Measurements from ENCODE around the gene RAB11B.
"Not testable (repeated sequence)": the region's sequence is repeated elsewhere in the genome, so short reads cannot be mapped to it uniquely, and the experiment has no call there.

RAB11B gene

DNA sequence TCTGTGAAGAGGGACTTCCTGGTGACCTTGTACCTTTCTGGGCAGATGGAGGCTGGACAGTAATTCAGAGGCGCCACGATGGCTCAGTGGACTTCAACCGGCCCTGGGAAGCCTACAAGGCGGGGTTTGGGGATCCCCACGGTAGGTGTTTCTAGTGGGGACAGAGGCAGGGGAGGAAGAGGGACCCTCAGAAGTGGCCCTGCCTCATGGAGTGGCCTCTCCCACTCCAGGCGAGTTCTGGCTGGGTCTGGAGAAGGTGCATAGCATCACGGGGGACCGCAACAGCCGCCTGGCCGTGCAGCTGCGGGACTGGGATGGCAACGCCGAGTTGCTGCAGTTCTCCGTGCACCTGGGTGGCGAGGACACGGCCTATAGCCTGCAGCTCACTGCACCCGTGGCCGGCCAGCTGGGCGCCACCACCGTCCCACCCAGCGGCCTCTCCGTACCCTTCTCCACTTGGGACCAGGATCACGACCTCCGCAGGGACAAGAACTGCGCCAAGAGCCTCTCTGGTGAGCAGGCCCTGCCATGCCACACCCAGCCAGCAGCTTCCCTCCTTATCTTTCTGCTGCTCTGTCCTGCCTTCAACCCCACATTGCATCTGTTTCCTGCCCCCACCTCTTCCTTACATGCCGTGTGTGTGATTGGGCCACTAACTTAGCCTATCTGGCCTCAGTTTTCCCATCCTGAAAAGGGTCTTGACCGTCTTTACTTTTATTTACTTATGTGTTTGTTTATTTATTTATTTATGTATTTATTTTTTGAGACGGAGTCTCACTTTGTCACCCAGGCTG, 19.0 kb upstream of the RAB11B start:
- DNase-seq: no peak

DNA sequence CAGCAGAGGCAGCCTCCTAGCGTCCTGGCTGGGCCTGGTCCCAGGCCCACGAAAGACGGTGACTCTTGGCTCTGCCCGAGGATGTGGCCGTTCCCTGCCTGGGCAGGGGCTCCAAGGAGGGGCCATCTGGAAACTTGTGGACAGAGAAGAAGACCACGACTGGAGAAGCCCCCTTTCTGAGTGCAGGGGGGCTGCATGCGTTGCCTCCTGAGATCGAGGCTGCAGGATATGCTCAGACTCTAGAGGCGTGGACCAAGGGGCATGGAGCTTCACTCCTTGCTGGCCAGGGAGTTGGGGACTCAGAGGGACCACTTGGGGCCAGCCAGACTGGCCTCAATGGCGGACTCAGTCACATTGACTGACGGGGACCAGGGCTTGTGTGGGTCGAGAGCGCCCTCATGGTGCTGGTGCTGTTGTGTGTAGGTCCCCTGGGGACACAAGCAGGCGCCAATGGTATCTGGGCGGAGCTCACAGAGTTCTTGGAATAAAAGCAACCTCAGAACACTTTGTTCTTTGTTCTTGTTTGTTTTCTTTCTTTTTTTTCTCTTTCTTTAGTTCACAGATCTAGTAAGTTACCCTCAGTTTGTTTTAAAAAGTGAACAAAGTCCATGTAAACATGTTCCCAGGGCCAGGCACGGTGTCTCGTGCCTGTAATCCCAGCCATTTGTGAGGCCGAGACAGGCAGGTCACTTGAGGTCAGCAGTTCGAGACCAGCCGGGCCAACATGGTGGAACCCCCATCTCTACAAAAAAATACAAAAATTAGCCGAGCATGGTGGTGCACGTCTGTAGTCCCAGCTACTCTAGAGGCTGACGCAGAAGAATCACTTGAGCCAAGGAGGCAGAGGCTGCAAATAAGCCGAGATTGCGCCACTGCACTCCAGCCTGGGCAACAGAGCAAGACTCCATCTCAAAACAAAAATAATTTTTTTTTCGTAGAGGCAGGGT, 16.0 kb upstream of the RAB11B start:
- DNase-seq: no peak

GRCh38 chr19:8375766-8376165, 14.4 kb upstream of the RAB11B start:
- not testable (repeated sequence) for DNase-seq

GRCh38 chr19:8376373-8376974, 13.7 kb upstream of the RAB11B start:
- not testable (repeated sequence) for DNase-seq

- no peak for DNase-seq
Observed at GRCh38 chr19:8377598-8377997, 12.6 kb upstream of the RAB11B start.

DNA sequence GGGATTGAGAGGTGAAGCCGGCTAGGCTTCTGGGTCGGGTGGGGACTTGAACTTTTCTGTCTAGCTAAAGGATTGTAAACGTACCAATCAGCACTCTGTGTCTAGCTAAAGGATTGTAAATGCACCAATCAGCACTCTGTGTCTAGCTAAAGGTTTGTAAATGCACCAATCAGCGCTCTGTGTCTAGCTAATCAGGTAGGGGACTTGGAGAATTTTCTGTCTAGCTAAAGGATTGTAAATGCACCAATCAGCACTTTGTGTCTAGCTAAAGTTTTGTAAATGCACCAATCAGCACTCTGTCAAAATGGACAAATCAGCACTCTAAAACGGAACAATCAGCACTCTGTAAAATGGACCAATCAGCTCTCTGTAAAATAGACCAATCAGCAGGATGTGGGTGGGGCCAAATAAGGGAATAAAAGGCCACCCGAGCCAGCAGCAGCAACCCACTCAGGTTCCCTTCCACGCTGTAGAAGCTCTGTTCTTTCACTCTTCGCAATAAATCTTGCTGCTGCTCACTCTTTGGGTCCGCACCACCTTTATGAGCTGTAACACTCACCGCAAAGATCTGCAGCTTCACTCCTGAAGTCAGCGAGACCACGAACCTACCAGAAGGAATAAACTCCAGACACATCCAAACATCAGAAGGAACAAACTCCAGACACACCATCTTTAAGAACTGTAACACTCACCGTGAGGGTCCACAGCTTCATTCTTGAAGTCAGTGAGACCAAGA, 10.8 kb upstream of the RAB11B start:
- DNase-seq: not testable (repeated sequence)

DNA sequence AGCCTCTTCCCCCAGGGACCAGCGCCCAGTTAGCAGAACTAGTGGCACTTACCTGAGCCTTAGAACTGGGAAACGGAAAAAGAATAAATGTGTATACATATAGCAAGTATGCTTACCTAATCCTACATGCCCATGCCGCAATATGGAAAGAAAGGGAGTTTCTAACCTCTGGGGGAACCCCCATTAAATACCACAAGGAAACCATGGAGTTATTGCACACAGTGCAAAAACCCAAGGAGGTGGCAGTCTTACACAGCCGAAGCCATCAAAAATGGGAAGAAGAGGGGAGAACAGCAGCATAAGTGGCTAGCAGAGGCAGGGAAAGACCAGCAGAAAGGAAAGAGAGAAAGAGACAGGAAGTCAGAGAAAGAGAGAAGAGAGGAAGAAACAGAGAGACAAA, 5.6 kb upstream of the RAB11B start:
- DNase-seq: not testable (repeated sequence)

GRCh38 chr19:8385103-8385502, 5.1 kb upstream of the RAB11B start:
- DNase-seq: not testable (repeated sequence)

DNA sequence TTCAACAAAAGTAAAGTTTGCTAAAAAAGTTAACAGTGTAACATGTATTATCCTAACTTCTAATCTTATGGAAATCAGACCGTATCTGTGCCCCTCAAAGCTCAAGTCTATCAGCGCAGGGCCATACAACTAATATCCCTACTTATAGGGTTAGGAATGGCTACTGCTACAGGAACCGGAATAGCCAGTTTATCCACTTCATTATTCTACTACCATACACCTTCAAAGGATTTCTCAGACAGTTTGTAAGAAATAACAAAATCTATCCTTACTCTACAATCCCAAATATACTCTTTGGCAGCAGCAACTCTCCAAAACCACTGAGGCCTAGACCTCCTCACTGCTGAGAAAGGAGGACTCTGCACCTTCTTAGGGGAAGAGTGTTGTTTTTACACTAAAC, 4.6 kb upstream of the RAB11B start:
- DNase-seq: not testable (repeated sequence)

GRCh38 chr19:8386419-8386818, 3.7 kb upstream of the RAB11B start:
- not testable (repeated sequence) for DNase-seq

GRCh38 chr19:8386990-8387389, 3.2 kb upstream of the RAB11B start:
- DNase-seq: no peak

DNA sequence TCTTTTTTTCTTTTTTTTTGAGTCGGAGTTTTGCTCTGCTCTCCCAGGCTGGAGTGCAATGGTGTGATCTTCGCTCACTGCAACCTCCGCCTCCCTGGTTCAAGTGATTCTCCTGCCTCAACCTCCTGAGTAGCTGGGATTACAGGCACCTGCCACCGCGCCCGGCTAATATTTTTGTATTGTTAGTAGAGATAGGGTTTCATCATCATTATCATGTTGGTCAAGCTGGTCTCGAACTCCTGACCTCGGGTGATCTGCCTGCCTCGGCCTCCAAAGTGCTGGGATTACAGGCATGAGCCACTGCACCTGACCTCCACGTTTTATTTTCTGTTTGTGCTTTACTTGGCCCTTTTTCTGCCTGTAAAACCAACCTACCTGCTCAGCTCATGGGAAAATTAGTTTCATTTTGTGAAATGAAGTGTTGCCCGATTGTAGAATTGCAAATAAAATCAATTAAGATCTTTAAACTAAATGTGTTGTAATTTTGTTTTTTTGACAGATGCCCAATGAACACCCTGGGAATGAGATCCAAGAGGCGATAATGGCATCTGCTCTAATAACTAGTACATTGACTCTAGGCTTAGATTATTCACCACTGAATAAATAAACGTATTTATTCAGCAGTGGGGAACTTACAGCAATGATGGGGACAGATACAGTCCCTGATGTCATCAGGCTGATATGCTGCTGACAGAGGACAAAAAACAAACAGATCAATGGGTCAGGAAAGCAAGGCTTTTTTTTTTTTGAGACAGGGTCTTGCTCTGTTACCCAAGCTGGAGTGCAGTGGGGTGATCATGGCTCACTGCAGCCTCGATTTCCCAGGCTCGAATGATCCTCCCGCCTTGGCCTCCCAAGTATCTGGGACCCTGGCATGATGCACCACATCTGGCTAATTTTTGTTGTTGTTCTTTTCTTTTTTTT, 2.2 kb upstream of the RAB11B start:
- no peak for DNase-seq

GRCh38 chr19:8388612-8388958, 1.6 kb upstream of the RAB11B start:
- no peak for DNase-seq

DNA sequence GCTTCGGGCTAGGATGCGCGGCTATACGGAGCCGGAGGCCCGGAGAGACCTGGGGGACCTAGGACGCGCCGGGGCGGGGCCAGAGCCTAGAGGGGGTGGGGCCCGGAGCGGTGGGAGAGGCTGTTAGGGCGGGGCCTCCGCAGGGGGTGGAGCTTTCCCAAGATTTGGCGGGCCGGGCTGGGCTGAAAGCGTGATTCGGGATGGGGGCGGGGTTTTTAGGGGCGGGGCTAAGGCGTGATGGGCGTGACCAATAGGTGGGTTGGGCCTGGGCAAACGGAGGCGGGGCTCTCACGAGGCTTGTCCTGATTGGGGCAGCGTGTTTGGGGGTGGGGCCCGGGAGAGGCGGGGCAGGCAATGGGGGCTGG, 439 bp downstream of the RAB11B start:
- peak; percentile 76 for DNase-seq

DNA sequence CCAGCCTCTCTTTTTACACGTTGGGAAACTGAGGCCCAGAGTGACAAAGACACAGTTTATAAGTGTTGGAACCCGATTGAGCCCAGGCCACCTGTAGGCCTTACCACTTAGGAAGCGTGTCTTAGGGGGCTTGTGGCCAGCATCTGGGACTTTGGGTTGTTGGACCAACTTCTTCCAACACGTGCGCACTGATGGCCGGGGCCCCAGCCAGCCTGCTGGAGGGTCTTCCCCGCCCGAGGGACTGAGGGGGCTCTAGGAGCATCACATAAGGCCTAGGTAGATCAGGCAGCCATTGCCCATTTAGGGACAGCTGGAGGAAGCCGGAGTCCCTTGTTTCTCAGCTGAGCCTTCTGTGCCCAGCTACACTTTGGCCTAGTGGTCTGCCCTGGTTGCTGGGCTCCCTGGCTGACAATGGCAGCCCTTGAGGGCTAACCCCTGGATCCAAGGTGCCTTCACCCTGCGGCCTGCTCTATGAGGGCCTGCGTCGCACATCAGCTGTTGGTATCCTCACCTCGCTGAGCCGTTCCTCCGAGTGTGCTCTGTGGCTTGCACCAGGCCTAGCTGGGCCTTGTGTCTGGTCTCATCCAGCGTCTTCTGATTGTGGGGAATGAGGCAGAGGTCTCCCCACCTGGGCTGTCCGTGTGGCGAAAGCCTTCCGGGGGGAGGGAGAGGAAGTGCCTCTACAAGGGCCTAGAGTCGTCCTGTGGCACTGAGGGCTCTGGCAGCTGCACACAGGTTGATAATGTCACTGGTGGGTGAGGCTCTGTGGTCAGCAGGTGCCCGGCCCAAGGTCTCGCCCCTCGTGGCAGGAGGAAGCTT, 1.2 kb downstream of the RAB11B start:
- DNase-seq: no peak

- no peak for DNase-seq
Observed at GRCh38 chr19:8392017-8392591, 1.9 kb downstream of the RAB11B start.

GRCh38 chr19:8393192-8393870, 3.2 kb downstream of the RAB11B start:
- DNase-seq: no peak

- DNase-seq: no peak
Observed at GRCh38 chr19:8393871-8394250, 3.7 kb downstream of the RAB11B start.

DNA sequence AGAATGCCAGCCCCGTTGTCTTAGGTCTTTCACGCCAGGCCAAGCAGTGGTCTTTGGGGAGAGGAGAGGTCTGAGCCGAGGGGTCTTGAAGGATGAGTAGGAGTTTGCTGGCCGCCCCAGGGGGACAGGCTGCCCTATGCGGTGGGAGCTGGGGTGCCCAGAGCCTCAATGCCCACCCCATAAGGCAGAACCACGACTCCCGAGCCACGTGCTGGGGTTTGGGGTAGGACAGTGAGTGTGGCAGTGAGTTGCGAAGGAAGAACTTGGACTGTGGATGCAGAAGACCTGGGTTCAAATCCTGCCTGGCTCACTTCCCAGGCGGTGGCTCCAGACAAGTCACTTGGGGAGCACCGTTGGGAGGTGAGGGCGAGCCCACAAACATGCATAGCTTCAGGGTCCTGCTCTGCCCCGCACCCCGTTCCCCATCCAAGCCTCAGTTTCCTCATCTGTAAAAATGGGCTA, 5.5 kb downstream of the RAB11B start:
- no peak for DNase-seq

DNA sequence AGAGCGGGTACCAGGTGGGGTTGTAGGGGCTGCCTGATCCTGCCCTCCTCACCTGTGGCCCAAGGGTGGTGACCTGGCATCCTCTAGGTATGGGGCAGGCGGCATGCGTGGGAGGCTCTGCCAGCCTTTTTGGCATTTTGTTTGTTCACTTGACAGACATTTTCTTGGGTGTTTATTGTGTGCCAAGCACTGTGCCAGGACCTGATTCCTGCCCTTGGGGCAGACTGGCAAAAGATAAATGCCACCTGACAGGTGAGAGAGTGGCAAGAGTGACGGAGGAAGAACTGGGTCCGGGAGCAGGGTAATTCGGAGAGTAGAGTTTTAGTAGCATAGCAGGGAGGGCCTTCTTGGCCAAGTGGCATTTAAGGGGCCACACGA, 6.0 kb downstream of the RAB11B start:
- DNase-seq: no peak

All from NCI-H2227 treated with DMSO at 0.1 percent for 48 hours (cell line).